GOT3 (cell line): ENCODE results near the gene HUS1B.

ENCODE experiments used
- DNase-seq: peaks from one replicate; lab custom pipeline; 2025; ENCODE audit warnings: mixed read lengths; lab: John Stamatoyannopoulos, UW

Gene HUS1B

GRCh38 chr6:621931-622330, 35.0 kb downstream of the HUS1B start:
- DNase-seq, result no peak

- no peak for DNase-seq
Observed at GRCh38 chr6:620950-621349, 36.0 kb downstream of the HUS1B start.

- DNase-seq, result no peak
Observed at GRCh38 chr6:620166-620565, 36.7 kb downstream of the HUS1B start.

- no peak for DNase-seq
Observed at GRCh38 chr6:617456-618100, 39.3 kb downstream of the HUS1B start.

GRCh38 chr6:613981-614380, 42.9 kb downstream of the HUS1B start:
- DNase-seq, result no peak

- DNase-seq, result no peak
Observed at GRCh38 chr6:611928-612327, 45.0 kb downstream of the HUS1B start.

- DNase-seq, result no peak
Observed at GRCh38 chr6:610882-611281, 46.0 kb downstream of the HUS1B start.

- no peak for DNase-seq
Observed at GRCh38 chr6:609905-610304, 47.0 kb downstream of the HUS1B start.

GRCh38 chr6:606829-607379, 50.0 kb downstream of the HUS1B start:
- DNase-seq, result no peak
